Sigmoid colon (tissue), 4 donors: ENCODE measurements around the gene THYN1.

ENCODE experiments used
- EP300 ChIP-seq, 4 donors: sonication (generic); formaldehyde crosslinking; IDR thresholded peaks; one replicate each; pipeline ENCODE4 v1.6.1; 2017; ENCODE audit warnings: antibody characterized with exemption in 4 of 4
- POLR2A ChIP-seq, 2 donors: fragments of 450-650 bp; IDR thresholded peaks; one replicate each; pipeline ENCODE4 v1.6.1; 2016; ENCODE audit warnings: antibody characterized with exemption in 2 of 2, mild to moderate bottlenecking in 2 of 2, moderate library complexity in 2 of 2
- POLR2AphosphoS5 ChIP-seq, 4 donors: sonication (generic); formaldehyde crosslinking; IDR thresholded peaks; one replicate each; pipeline ENCODE4 v1.6.1; 2017; ENCODE audit warnings: antibody characterized with exemption in 4 of 4
- TF ChIP-seq, protein P1 (sequence below), 4 experiments: fragments of 450-650 bp in 3 of 4; fragments of 200-600 bp in 1 of 4; IDR thresholded peaks; one replicate each; pipeline ENCODE4 v1.5.1; 2016 to 2019; ENCODE audit warnings: antibody characterized with exemption in 4 of 4, mild to moderate bottlenecking in 3 of 4, moderate library complexity in 2 of 4

DNA sequence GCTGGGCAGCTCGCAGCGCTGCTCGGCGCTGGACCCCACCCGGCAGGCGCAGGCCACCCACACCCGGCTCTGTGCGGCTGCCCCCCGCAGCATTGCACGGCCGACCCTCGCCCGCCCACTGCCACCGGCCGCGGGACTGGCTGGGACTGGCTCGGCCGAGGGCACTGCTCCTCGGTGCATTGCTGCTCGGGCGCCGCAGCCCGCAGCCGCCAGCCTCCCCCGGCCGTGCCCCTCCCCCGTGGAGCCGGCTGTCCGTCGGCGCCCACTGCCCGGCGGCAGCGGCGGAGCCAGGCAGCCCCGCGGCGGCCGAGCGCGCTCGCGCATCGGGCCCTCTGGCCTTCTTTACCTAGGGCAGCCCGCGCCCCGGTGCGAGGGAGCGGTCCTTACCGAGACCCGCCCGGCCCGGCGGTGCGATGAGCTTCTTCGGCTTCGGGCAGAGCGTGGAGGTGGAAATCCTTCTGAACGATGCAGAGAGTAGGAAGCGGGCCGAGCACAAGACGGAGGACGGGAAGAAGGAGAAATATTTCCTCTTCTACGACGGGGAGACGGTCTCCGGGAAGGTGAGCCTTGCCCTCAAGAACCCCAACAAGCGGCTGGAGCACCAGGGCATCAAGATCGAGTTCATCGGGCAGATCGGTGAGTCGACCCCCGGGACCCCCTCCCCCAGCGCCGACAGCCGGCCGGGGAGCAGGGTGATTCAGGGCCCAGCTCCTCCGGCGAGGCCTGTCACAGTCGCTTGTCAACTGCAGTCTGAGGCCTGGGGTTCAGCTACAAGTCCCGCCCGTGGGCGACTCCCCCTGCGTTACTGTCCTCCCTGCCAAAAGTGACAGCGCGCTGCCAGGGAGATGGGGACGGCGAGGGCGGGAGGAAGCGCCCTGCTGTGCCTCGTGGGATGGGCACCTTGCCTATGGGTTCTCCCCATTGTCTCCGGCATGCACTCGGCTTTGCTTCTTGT is 28.2 kb downstream of the THYN1 start:
- TF ChIP-seq, protein P1, sequence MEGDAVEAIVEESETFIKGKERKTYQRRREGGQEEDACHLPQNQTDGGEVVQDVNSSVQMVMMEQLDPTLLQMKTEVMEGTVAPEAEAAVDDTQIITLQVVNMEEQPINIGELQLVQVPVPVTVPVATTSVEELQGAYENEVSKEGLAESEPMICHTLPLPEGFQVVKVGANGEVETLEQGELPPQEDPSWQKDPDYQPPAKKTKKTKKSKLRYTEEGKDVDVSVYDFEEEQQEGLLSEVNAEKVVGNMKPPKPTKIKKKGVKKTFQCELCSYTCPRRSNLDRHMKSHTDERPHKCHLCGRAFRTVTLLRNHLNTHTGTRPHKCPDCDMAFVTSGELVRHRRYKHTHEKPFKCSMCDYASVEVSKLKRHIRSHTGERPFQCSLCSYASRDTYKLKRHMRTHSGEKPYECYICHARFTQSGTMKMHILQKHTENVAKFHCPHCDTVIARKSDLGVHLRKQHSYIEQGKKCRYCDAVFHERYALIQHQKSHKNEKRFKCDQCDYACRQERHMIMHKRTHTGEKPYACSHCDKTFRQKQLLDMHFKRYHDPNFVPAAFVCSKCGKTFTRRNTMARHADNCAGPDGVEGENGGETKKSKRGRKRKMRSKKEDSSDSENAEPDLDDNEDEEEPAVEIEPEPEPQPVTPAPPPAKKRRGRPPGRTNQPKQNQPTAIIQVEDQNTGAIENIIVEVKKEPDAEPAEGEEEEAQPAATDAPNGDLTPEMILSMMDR (IDR thresholded peaks at IDR 0.05), result no peak
- TF ChIP-seq POLR2A (IDR thresholded peaks at IDR 0.05) (no peak), EP300 (IDR thresholded peaks at IDR 0.05) (no peak), POLR2AphosphoS5 (IDR thresholded peaks at IDR 0.05) (peak in 1 of 4 donors; percentile 32)
